DMS79 treated with DMSO at 0.1 percent for 48 hours (cell line): Measurements from ENCODE around the gene GLDC.

Experiments used
- DNase-seq: peaks from one replicate; lab custom pipeline; 2025; lab: John Stamatoyannopoulos, UW

The GLDC gene

GRCh38 chr9:6620353-6620752 is 25.2 kb downstream of the GLDC start:
- DNase-seq, result no peak

GRCh38 chr9:6619909-6620308 is 25.6 kb downstream of the GLDC start:
- DNase-seq, result no peak

- no peak for DNase-seq
Observed at GRCh38 chr9:6616951-6617602, 28.5 kb downstream of the GLDC start.

- no peak for DNase-seq
Observed at GRCh38 chr9:6614489-6614888, 31.0 kb downstream of the GLDC start.

- no peak for DNase-seq
Observed at GRCh38 chr9:6611865-6612264, 33.7 kb downstream of the GLDC start.

DNA sequence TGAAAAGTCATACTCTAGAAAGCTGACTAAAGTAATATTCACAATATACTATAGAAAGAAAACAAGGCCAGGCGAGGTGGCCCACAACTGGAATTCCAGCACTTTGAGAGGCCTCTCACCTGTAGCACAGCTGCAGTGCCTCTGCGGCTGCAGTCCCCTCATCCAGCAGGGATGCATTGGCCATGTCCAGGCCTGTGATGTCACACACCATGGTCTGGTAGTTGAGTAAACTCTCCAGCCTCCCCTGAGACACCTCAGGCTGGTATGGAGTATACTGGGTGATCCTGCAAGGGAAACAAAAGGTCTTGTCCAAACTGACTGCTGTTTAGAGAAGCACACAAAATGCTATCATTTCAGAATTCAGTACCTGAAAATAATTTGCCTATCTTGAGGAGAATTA is 35.5 kb downstream of the GLDC start:
- no peak for DNase-seq

- DNase-seq, result no peak
Observed at GRCh38 chr9:6609497-6610016, 36.0 kb downstream of the GLDC start.

GRCh38 chr9:6605202-6605601 is 40.3 kb downstream of the GLDC start:
- no peak for DNase-seq

- no peak for DNase-seq
Observed at GRCh38 chr9:6600426-6600825, 45.1 kb downstream of the GLDC start.

- no peak for DNase-seq
Observed at GRCh38 chr9:6600006-6600405, 45.5 kb downstream of the GLDC start.

GRCh38 chr9:6598249-6598725 is 47.2 kb downstream of the GLDC start:
- no peak for DNase-seq

DNA sequence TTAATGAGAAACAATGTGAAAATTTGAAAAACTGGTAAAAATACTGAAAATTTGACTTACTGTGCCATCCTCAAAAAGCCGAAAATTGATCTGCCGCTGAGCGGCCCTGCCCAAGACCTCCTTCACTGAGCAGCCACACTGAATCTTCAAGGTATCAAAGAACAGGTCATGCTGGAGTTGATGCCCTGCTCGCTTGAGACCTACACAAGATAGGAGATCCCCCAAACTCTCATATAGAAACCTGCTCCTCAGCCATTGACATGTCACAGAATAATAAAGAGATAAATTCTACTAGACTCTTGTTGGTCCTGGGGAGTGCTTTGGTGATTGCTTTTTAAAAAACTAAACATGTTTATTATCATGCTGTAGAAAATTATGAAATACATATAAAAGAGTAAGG is 52.7 kb downstream of the GLDC start:
- DNase-seq, result no peak

DNA sequence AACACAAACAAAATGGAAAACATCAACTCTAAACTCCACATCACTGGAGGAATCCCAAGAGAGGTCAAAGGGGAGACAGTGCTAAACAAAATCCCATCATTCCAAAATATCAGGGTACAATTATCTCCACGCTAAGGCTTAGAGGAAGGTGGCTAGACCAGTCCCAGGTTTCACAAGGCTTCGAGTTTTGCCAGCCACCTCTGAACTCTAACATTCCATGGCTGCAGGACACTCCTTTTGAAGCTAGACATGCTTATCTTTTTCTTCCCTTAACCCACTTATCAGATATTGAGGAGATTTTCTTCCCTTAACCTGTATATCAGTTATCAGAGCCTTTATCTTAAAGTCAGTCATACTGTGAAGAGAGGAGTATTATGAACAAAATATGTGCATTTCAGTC is 53.3 kb downstream of the GLDC start:
- no peak for DNase-seq

- DNase-seq, result no peak
Observed at GRCh38 chr9:6590772-6591384, 54.7 kb downstream of the GLDC start.

DNA sequence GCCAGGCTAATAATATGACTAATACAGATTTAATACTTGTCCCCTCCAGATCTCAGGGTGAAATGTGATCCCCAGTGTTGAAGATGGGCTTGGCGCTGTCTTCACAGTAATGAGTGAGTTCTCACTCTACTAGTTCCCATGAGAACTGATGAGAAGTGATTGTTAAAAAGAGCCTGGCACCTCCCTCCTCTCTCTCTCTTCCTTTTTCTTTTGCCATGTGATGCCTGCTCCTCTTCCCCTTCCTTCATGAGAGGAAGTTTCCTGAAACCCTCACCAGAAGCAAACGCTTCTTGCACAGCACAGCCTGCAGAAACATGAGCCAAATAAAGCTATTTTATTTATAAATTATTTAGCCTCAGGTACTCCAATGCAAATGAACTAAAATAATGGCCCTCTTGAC is 55.2 kb downstream of the GLDC start:
- no peak for DNase-seq

GRCh38 chr9:6584881-6585597 is 60.5 kb downstream of the GLDC start:
- peak; percentile 23 for DNase-seq

DNA sequence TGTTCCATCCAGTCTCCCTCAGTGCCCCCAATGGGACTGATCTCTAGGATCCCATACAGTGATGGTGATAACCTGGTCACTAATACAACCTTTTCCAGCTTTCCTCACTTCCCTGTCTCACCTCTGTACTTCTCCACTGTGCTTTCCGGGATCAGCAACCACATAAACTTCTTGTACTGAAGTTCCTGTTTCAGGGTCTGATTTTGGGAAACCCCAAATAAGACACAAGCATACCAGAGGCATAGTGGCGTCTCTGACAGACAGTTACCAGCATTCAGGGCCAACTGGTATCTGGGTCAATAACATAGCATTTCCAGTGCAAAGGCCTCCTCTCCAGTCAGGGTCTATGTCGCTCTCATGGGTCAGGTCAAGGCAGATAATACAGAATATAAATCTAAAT is 64.3 kb downstream of the GLDC start:
- DNase-seq, result no peak

DNA sequence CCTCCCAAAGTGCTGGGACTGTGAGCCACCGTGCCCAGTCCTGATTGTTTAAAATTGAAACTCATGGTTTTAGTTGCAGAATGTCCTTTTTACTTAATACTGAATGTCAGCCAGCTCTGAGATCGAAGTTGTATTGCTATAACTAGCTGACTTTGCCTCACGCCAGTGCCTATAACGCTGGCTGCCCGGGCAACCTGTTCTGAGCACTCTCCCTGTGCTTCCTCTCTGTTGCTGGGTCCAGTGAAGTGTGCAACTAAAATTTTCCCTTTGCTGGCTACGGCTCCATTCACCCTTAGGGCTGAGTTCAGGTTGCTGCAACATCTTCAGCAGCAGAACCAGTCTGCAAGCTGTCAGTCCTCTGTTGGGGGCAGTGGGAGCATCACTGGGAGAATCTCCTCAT is 65.9 kb downstream of the GLDC start:
- DNase-seq, result no peak

GRCh38 chr9:6576987-6577386 is 68.5 kb downstream of the GLDC start:
- no peak for DNase-seq

DNA sequence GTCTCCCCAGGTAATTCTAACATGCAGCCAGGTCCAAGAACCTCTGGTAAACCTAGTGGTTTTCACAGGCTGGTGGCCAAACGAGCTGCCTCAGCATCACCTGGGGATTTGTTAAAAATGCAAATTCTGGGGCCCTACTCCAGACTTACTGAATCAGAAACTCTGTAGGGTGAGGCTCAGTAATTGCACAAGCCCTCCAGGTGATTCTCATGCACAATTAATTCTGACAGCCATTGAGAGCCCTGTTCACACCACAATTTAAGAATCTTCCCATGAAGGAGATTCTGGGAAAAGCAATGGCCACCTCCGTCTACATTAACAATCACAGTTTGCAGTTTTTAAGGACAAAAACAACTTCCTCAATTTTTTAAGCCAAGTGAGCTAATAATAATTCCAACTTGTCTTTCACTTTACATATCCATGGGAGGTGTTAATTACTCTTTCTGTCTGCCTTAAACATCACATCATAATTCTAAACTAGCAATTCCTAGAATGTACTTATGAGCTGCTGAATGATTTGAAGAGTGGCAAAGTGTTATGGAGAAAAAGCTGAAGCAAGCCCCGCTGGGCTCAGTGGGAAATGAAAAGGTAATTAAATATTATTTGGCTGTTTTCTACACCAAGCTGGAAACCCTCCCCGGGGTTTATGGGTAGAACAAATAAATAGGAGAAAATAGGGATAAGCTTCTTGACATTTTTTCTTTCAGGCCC is 70.0 kb downstream of the GLDC start:
- no peak for DNase-seq

DNA sequence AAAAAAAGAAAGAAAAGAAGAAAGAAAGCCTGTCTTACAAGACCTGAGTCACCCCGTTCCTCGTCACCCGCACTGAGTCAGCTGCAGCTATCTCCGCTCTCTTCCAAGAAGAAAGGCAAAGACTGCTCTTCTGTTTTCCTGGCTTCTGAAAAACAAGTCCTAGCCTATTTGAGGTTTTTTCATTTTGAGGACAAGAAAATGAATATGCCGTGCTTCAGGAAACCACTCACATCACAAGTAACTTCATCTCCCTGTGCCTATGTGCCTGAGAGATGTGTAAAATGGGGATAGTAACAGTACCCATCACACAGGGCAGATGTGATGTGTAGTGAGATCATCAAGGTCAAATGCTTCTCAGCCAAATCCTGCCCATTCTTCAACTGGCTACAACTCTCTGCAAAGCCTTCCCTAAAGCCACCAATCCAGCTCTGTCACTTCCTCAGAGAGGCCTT is 78.4 kb downstream of the GLDC start:
- no peak for DNase-seq

DNA sequence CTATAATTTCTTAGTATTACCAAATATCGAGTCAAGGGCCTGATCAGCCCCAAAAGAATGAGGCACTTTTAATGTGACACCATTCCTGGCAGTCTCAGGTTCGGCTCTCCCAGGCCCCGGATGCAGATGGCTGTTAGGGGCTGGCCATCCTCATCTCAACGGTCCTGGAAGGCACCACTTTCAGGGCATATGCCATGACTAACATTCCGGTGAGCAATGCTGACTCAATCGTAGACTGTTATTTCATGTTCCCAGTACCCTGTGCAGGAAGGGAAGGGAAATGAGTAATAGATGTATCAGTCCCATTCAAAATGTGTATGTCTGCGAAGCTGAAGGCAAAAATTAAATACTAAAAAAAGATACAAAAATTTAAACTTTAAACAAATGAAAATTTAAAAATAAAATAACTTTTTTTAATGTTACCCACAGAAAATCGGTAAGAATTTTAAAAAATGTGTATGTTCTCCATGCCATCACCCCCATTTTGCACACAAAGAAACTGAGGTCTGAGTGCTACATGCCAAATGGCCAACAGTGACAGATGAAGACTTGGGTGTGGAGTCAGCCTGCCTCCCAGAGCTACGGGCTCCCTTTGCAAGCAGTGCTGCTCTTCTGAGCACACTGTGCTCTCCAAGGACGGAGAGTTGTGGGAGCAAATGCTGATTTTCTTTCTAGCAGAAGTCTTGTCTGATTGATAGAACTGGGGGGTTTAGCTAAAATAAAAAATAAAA is 79.0 kb downstream of the GLDC start:
- DNase-seq, result no peak
